Esophagus muscularis mucosa (tissue), 4 donors: ENCODE results near the gene BPTF. TPM values are rescaled to one million over a fixed set of nuclear protein-coding genes. Genes with fewer than 3 reads are reported as not detected.
A peak's percentile ranks its signal among the peaks of the same experiment; 100 is the strongest.

Experiments
- DNase-seq: peaks from one replicate; pipeline ENCODE4 v3.0.0-alpha.2; 2017; ENCODE audit errors: extremely low spot score
- H3K27ac ChIP-seq, 4 donors: fragments of 200-600 bp; sonication (generic); replicated peaks in 1 of 4; 1 replicate in 3 of 4; 2 replicates in 1 of 4; pipeline ENCODE4 v1.5.1; 2016 to 2019; ENCODE audit warnings: mild to moderate bottlenecking in 1 of 4
- H3K27me3 ChIP-seq, 4 donors: fragments of 200-600 bp; sonication (generic); one replicate each; pipeline versions ENCODE4 v1.5.1 to v1.6.0; 2016 to 2019
- H3K36me3 ChIP-seq, 4 donors: fragments of 200-600 bp; sonication (generic); one replicate each; pipeline ENCODE4 v1.5.1; 2016 to 2019
- H3K4me1 ChIP-seq, 4 donors: fragments of 200-600 bp; sonication (generic); one replicate each; pipeline ENCODE4 v1.5.1; 2016 to 2019
- H3K4me3 ChIP-seq, 4 donors: fragments of 200-600 bp; sonication (generic); 1 replicate in 2 of 4; 2 replicates in 2 of 4; pipeline ENCODE4 v1.5.1; 2016 to 2019; ENCODE audit warnings: mild to moderate bottlenecking in 4 of 4, moderate library complexity in 1 of 4
- H3K9me3 ChIP-seq, 4 donors: fragments of 200-600 bp; sonication (generic); 1 replicate in 3 of 4; 2 replicates in 1 of 4; pipeline ENCODE4 v1.5.1; 2016 to 2019
- CTCF ChIP-seq, 3 experiments: fragments of 200-600 bp in 2 of 3; fragments of 450-650 bp in 1 of 3; sonication (generic) in 2 of 3; IDR thresholded peaks; one replicate each; pipeline ENCODE4 v1.5.1; 2017 to 2019; ENCODE audit warnings: antibody characterized with exemption in 3 of 3, mild to moderate bottlenecking in 2 of 3, moderate library complexity in 1 of 3
- EP300 ChIP-seq: sonication (generic); formaldehyde crosslinking; IDR thresholded peaks from one replicate; pipeline ENCODE4 v1.6.1; 2017; ENCODE audit warnings: antibody characterized with exemption
- POLR2A ChIP-seq: fragments of 450-650 bp; IDR thresholded peaks from one replicate; pipeline ENCODE4 v1.6.1; 2017; ENCODE audit warnings: antibody characterized with exemption, moderate library complexity, mild to moderate bottlenecking, low read depth
- POLR2AphosphoS5 ChIP-seq, 2 donors: sonication (generic); formaldehyde crosslinking; IDR thresholded peaks; one replicate each; pipeline ENCODE4 v1.6.1; 2017; ENCODE audit warnings: antibody characterized with exemption in 2 of 2
- WGBS: methylation state at CpG from one replicate; pipeline ENCODE4 v1.1.5; 2018; 5-methylcytosine and 5-hydroxymethylcytosine counted together
- intact Hi-C: fragments of 100-400 bp; cut with DNase I; formaldehyde crosslinking; loops from one replicate; pipeline ENCODE4 v1.15.1; 2023
- total RNA-seq, 4 donors: library from RNA; depleted of rRNA; stranded (reverse); fragments of >200 nt; gene quantifications; one replicate each; pipeline versions ENCODE4 v1.1.0 to v1.2.1, GENCODE V29; 2016

BPTF gene
- total RNA-seq, 4 donors from 2014 or later, result 60.3 to 77.7 (median 74.2) TPM

GRCh38 chr17:67942810-67943209 lies 117.5 kb downstream of the BPTF start:
- Histone ChIP-seq H3K27me3 (no peaks in the 10 kb centered on the region), H3K36me3 (peaks cover 51 to 97% (median 88%) of the 10 kb centered on the region in 4 donors), H3K9me3 (no peaks in the 10 kb centered on the region), H3K27ac (no peak overlapping the region), H3K4me3 (no peak overlapping the region), H3K4me1 (no peaks in the 10 kb centered on the region)
- intact Hi-C loops, result no loop called here
- no peak for DNase-seq
- 94% methylated on average over 3 of the region's 3 CpGs for WGBS
- TF ChIP-seq EP300 (no peak), CTCF (IDR thresholded peaks at IDR 0.05) (peak in 1 of 3 experiments; percentile 43), POLR2AphosphoS5 (IDR thresholded peaks at IDR 0.05) (no peak)

GRCh38 chr17:67944035-67944434 lies 118.7 kb downstream of the BPTF start:
- Histone ChIP-seq H3K4me1 (no peaks in the 10 kb centered on the region), H3K27ac (no peak overlapping the region), H3K9me3 (no peaks in the 10 kb centered on the region), H3K36me3 (peaks cover 63 to 100% (median 94%) of the 10 kb centered on the region in 4 donors), H3K4me3 (no peak overlapping the region), H3K27me3 (no peaks in the 10 kb centered on the region)
- intact Hi-C loops, result no loop called here
- TF ChIP-seq CTCF (IDR thresholded peaks at IDR 0.05) (no peak), POLR2A (no peak), POLR2AphosphoS5 (IDR thresholded peaks at IDR 0.05) (no peak), EP300 (no peak)
- DNase-seq, result no peak
- 89% methylated on average over 5 of the region's 5 CpGs for WGBS

GRCh38 chr17:67946513-67946912 lies 121.2 kb downstream of the BPTF start:
- peaks cover 69 to 100% (median 95%) of the 10 kb centered on the region in 4 donors for H3K36me3 ChIP-seq
- H3K27ac ChIP-seq, result no peak overlapping the region
- DNase-seq, result no peak
- TF ChIP-seq POLR2AphosphoS5 (IDR thresholded peaks at IDR 0.05), result no peak
- no peak for TF ChIP-seq POLR2A
- TF ChIP-seq CTCF (IDR thresholded peaks at IDR 0.05), result no peak
- TF ChIP-seq EP300, result no peak
- no peaks in the 10 kb centered on the region for H3K27me3 ChIP-seq
- intact Hi-C loops, result no loop called here
- H3K4me3 ChIP-seq, result no peak overlapping the region
- no peaks in the 10 kb centered on the region for H3K4me1 ChIP-seq
- H3K9me3 ChIP-seq, result no peaks in the 10 kb centered on the region

- intact Hi-C loops, result no loop called here
Observed at GRCh38 chr17:67947325-67947813, 122.1 kb downstream of the BPTF start.

More at GRCh38 chr17:67947325-67947813, 122.1 kb downstream of the BPTF start:
- Histone ChIP-seq H3K27me3 (no peaks in the 10 kb centered on the region), H3K4me1 (no peaks in the 10 kb centered on the region), H3K27ac (no peak overlapping the region), H3K9me3 (no peaks in the 10 kb centered on the region), H3K4me3 (no peak overlapping the region), H3K36me3 (peaks cover 65 to 100% (median 95%) of the 10 kb centered on the region in 4 donors)
- TF ChIP-seq POLR2AphosphoS5 (IDR thresholded peaks at IDR 0.05) (no peak), POLR2A (no peak), CTCF (IDR thresholded peaks at IDR 0.05) (no peak), EP300 (no peak)
- no peak for DNase-seq
- WGBS, result 95% methylated on average over 5 of the region's 5 CpGs
